DMS153 treated with DMSO at 0.1 percent for 48 hours (cell line): Measurements from ENCODE around the gene PHOSPHO1.
"Not testable (repeated sequence)": the region's sequence is repeated elsewhere in the genome, so short reads cannot be mapped to it uniquely, and the experiment has no call there.

Experiments
- DNase-seq: peaks from one replicate; lab custom pipeline; 2025; ENCODE audit not compliant: unreplicated experiment; lab: John Stamatoyannopoulos, UW

The PHOSPHO1 gene

GRCh38 chr17:49193513-49194296, 36.9 kb downstream of the PHOSPHO1 start:
- DNase-seq: peak; percentile 11

GRCh38 chr17:49191917-49192741, 38.5 kb downstream of the PHOSPHO1 start:
- peak; percentile 91 for DNase-seq

- DNase-seq: no peak
Observed at GRCh38 chr17:49191409-49191916, 39.1 kb downstream of the PHOSPHO1 start.

GRCh38 chr17:49190932-49191331, 39.7 kb downstream of the PHOSPHO1 start:
- DNase-seq: no peak

- no peak for DNase-seq
Observed at GRCh38 chr17:49187301-49187700, 43.3 kb downstream of the PHOSPHO1 start.

- DNase-seq: not testable (repeated sequence)
Observed at GRCh38 chr17:49185381-49185780, 45.2 kb downstream of the PHOSPHO1 start.

- not testable (repeated sequence) for DNase-seq
Observed at GRCh38 chr17:49184522-49184921, 46.1 kb downstream of the PHOSPHO1 start.

- DNase-seq: no peak
Observed at GRCh38 chr17:49183801-49184200, 46.8 kb downstream of the PHOSPHO1 start.

GRCh38 chr17:49183341-49183740, 47.2 kb downstream of the PHOSPHO1 start:
- no peak for DNase-seq

GRCh38 chr17:49180998-49181635, 49.5 kb downstream of the PHOSPHO1 start:
- no peak for DNase-seq

- no peak for DNase-seq
Observed at GRCh38 chr17:49180303-49180702, 50.3 kb downstream of the PHOSPHO1 start.

GRCh38 chr17:49175978-49176377, 54.6 kb downstream of the PHOSPHO1 start:
- DNase-seq: not testable (repeated sequence)
